Right atrium auricular region (tissue), 2 donors: ENCODE measurements around the gene WFIKKN2. TPM values are rescaled to one million over a fixed set of nuclear protein-coding genes. Genes with fewer than 3 reads are reported as not detected.

Experiments used
- DNase-seq: peaks from one replicate; pipeline ENCODE4 v3.0.0-alpha.2; 2019; ENCODE audit warnings: low spot score
- H3K27ac ChIP-seq, 2 donors: fragments of 200-600 bp; sonication (generic); 1 replicate in 1 of 2; 2 replicates in 1 of 2; pipeline ENCODE4 v1.5.1; 2016 to 2019
- H3K27me3 ChIP-seq, 2 donors: fragments of 200-600 bp; sonication (generic); one replicate each; pipeline versions ENCODE4 v1.5.1 to v1.6.0; 2017 to 2019
- H3K36me3 ChIP-seq: fragments of 200-600 bp; sonication (generic); one replicate; pipeline ENCODE4 v1.5.1; 2016
- H3K4me1 ChIP-seq, 2 donors: fragments of 200-600 bp; sonication (generic); one replicate each; pipeline versions ENCODE4 v1.5.1 to v1.6.0; 2017 to 2019
- H3K4me3 ChIP-seq, 2 donors: fragments of 200-600 bp; sonication (generic); 1 replicate in 1 of 2; 2 replicates in 1 of 2; pipeline ENCODE4 v1.5.1; 2017 to 2019; ENCODE audit warnings: mild to moderate bottlenecking in 1 of 2, moderate library complexity in 1 of 2
- H3K9me3 ChIP-seq, 2 donors: fragments of 200-600 bp; sonication (generic); one replicate each; pipeline ENCODE4 v1.5.1; 2019
- CTCF ChIP-seq, 2 donors: fragments of 200-600 bp; sonication (generic); IDR thresholded peaks; one replicate each; pipeline ENCODE4 v1.5.1; 2019; ENCODE audit warnings: antibody characterized with exemption in 2 of 2
- total RNA-seq, 2 donors: library from RNA; depleted of rRNA; stranded (reverse); fragments of >200 nt; gene quantifications; one replicate each; pipeline ENCODE4 v1.1.0, GENCODE V29; 2016

WFIKKN2 gene
- total RNA-seq, 2 donors from 2014 or later = 0.26 to 0.31 TPM

GRCh38 chr17:50842506-50843149 is 7.2 kb downstream of the WFIKKN2 start:
- DNase-seq = no peak
- Histone ChIP-seq H3K27me3 (no peaks in the 10 kb centered on the region), H3K9me3 (no peaks in the 10 kb centered on the region), H3K4me3 (no peak overlapping the region), H3K4me1 (peaks cover 0 to 12% of the 10 kb centered on the region in 2 donors), H3K36me3 (no peaks in the 10 kb centered on the region), H3K27ac (no peak overlapping the region)
- no peak for TF ChIP-seq CTCF (IDR thresholded peaks at IDR 0.05)

GRCh38 chr17:50843150-50843905 is 7.9 kb downstream of the WFIKKN2 start:
- Histone ChIP-seq H3K27ac (no peak overlapping the region), H3K9me3 (no peaks in the 10 kb centered on the region), H3K27me3 (no peaks in the 10 kb centered on the region), H3K4me3 (no peak overlapping the region), H3K36me3 (no peaks in the 10 kb centered on the region), H3K4me1 (peaks cover 0 to 12% of the 10 kb centered on the region in 2 donors)
- TF ChIP-seq CTCF (IDR thresholded peaks at IDR 0.05) = no peak
- no peak for DNase-seq

GRCh38 chr17:50844117-50844700 is 8.8 kb downstream of the WFIKKN2 start:
- Histone ChIP-seq H3K9me3 (no peaks in the 10 kb centered on the region), H3K27me3 (no peaks in the 10 kb centered on the region), H3K4me1 (peaks cover 0 to 12% of the 10 kb centered on the region in 2 donors), H3K36me3 (no peaks in the 10 kb centered on the region), H3K4me3 (no peak overlapping the region), H3K27ac (no peak overlapping the region)
- no peak for DNase-seq
- no peak for TF ChIP-seq CTCF (IDR thresholded peaks at IDR 0.05)

GRCh38 chr17:50845240-50846147 is 10.1 kb downstream of the WFIKKN2 start:
- H3K36me3 ChIP-seq = no peaks in the 10 kb centered on the region
- H3K9me3 ChIP-seq = no peaks in the 10 kb centered on the region
- peaks cover 0 to 12% of the 10 kb centered on the region in 2 donors for H3K4me1 ChIP-seq
- no peaks in the 10 kb centered on the region for H3K27me3 ChIP-seq
- DNase-seq = no peak
- no peak for TF ChIP-seq CTCF (IDR thresholded peaks at IDR 0.05)
- H3K4me3 ChIP-seq = no peak overlapping the region
- H3K27ac ChIP-seq = peak overlapping the region; percentile 64 to 81

- DNase-seq = no peak
- TF ChIP-seq CTCF (IDR thresholded peaks at IDR 0.05) = no peak
- Histone ChIP-seq H3K4me3 (no peak overlapping the region), H3K27ac (peak overlapping the region; percentile 46 to 81), H3K27me3 (no peaks in the 10 kb centered on the region), H3K4me1 (peaks cover 0 to 25% of the 10 kb centered on the region in 2 donors), H3K36me3 (no peaks in the 10 kb centered on the region), H3K9me3 (no peaks in the 10 kb centered on the region)
Observed at GRCh38 chr17:50847566-50847965, 12.2 kb downstream of the WFIKKN2 start.
